GM12873 (cell line): ENCODE measurements around the gene NEUROD6.

ENCODE experiments used
- CTCF ChIP-seq: IDR thresholded peaks from 2 replicates; pipeline ENCODE4 v1.5.1; 2012; ENCODE audit warnings: low read depth, mild to moderate bottlenecking, moderate library complexity, low read length, control low read depth; ENCODE audit not compliant: insufficient read depth; ENCODE audit errors: missing control alignments

The NEUROD6 gene

GRCh38 chr7:31341141-31341540, 615 bp upstream of the NEUROD6 start:
- no peak for TF ChIP-seq CTCF

- TF ChIP-seq CTCF, result no peak
Observed at GRCh38 chr7:31340051-31340450, 475 bp downstream of the NEUROD6 start.

- TF ChIP-seq CTCF, result no peak
Observed at GRCh38 chr7:31338706-31339105, 1.8 kb downstream of the NEUROD6 start.

GRCh38 chr7:31337002-31337565, 3.4 kb downstream of the NEUROD6 start:
- no peak for TF ChIP-seq CTCF

- no peak for TF ChIP-seq CTCF
Observed at GRCh38 chr7:31336202-31337001, 4.1 kb downstream of the NEUROD6 start.

DNA sequence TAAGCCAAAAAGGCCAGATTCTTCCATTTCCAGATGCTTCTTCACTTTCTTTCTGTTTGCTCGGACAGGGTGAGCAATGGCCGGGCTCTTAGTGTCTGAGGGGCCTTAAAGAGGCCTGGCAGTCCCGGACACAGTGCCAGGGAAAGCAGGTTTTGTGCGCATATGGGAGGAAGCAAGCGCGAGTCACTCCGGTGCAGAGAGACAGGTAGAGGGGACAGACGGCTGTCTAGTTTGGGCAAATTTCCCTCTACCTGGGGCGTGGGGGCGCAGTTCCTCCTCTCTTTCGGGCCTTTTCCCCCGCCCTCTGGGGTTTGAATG, 4.7 kb downstream of the NEUROD6 start:
- TF ChIP-seq CTCF, result no peak

- TF ChIP-seq CTCF, result no peak
Observed at GRCh38 chr7:31335161-31335856, 5.2 kb downstream of the NEUROD6 start.
